K562 (cell line): ENCODE results near the gene PLEKHM2.

Experiments
- KAT8 ChIP-seq: fragments of 450-650 bp; IDR thresholded peaks from 2 replicates; pipeline ENCODE4 v1.6.1; 2016; ENCODE audit warnings: low read depth, mild to moderate bottlenecking
- MNT ChIP-seq, 2 experiments: fragments of 450-650 bp; conservative IDR thresholded peaks; 2 replicates each; pipeline ENCODE4 v1.6.1; 2017; ENCODE audit warnings: mild to moderate bottlenecking in 2 of 2, moderate library complexity in 2 of 2
- POLR2A ChIP-seq: fragments of 450-650 bp; conservative IDR thresholded peaks from 2 replicates; pipeline ENCODE4 v1.6.1; 2016
- SAFB ChIP-seq: fragments of 200-400 bp; formaldehyde crosslinking; IDR thresholded peaks from 2 replicates; pipeline ENCODE4 v1.6.1; 2017; ENCODE audit warnings: low read depth, low read length, borderline replicate concordance
- SETDB1 ChIP-seq: IDR thresholded peaks from one replicate; pipeline ENCODE4 v1.6.1; 2012; ENCODE audit warnings: low read length, control low read depth, inconsistent platforms
- TCF7 ChIP-seq: sonication (generic); IDR thresholded peaks from 2 replicates; pipeline ENCODE4 v1.6.1; 2016; ENCODE audit warnings: antibody characterized with exemption, borderline replicate concordance
- ZBTB40 ChIP-seq, 2 experiments: fragments of 450-650 bp in 1 of 2; sonication (generic) in 1 of 2; formaldehyde crosslinking in 1 of 2; IDR thresholded peaks; 2 replicates each; pipeline versions ENCODE4 v1.7.1 to v1.9.0; 2016 to 2022; ENCODE audit warnings: inconsistent platforms in 1 of 2, mild to moderate bottlenecking in 1 of 2, missing genetic modification reagents in 1 of 2
- ZNF436 ChIP-seq: fragments of 250-450, 450-650 bp; sonication (Bioruptor Pico); formaldehyde crosslinking; IDR thresholded peaks from 2 replicates; pipeline ENCODE4 v1.7.0; 2020; ENCODE audit warnings: mild to moderate bottlenecking

GRCh38 chr1:15690317-15690716 is 6.2 kb downstream of the PLEKHM2 start:
- TF ChIP-seq MNT (conservative IDR thresholded peaks at IDR 0.05) (no peak), SAFB (no peak), POLR2A (no peak), TCF7 (no peak), ZBTB40 (IDR thresholded peaks at IDR 0.05) (peak; percentile 89), ZBTB40 (CRISPR knock-in tag; IDR thresholded peaks at IDR 0.05) (peak; percentile 76), SETDB1 (no peak), ZNF436 (CRISPR knock-in tag) (no peak), KAT8 (no peak)
